Stromal cell of bone marrow (primary cell): Measurements from ENCODE around the gene GAGE12J.
"Not testable (repeated sequence)": the region's sequence is repeated elsewhere in the genome, so short reads cannot be mapped to it uniquely, and the experiment has no call there.

ENCODE experiments used
- DNase-seq: peaks from one replicate; pipeline ENCODE4 v3.0.0-alpha.2; 2012; ENCODE audit warnings: low read depth

GAGE12J gene, protein sequence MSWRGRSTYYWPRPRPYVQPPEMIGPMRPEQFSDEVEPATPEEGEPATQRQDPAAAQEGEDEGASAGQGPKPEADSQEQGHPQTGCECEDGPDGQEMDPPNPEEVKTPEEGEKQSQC

DNA sequence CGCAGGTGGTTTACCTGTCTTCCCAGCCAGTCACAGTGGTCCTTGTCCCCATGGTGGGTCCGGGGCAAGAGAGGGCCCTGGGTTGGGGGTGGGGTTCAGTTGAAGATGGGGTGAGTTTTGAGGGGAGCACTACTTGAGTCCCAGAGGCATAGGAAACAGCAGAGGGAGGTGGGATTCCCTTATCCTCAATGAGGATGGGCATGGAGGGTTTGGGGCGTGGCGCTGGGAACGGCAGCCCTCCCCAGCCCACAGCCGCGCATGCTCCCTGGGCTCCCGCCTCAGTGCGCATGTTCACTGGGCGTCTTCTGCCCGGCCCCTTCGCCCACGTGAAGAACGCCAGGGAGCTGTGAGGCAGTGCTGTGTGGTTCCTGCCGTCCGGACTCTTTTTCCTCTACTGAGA is at the start of gene GAGE12J:
Gene GAGE12J (plus strand): TSS at position 301 of the 400 bp plus-strand sequence. CDS start 1,157 bp downstream, outside the sequence.
- DNase-seq = not testable (repeated sequence)

DNA sequence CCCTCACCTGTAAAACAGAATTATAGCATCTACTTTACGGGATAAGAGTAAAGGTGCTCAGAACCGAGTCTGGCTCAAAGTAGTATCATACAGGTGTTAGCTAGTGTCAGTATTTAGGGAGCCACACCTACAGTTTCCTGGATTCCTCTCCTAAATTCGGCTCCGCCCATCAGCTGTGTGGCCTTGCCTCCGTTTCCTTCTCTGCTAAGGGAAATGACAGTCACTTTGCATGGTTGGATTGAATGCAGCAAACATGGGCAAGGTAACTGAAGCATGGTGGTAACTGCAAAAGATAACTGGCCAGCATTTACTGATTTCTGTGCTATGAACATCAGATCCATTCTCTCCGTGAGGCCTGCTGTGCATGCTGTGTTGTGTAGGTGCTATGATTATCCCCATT is 49.4 kb upstream of the GAGE12J start:
- DNase-seq = no peak

DNA sequence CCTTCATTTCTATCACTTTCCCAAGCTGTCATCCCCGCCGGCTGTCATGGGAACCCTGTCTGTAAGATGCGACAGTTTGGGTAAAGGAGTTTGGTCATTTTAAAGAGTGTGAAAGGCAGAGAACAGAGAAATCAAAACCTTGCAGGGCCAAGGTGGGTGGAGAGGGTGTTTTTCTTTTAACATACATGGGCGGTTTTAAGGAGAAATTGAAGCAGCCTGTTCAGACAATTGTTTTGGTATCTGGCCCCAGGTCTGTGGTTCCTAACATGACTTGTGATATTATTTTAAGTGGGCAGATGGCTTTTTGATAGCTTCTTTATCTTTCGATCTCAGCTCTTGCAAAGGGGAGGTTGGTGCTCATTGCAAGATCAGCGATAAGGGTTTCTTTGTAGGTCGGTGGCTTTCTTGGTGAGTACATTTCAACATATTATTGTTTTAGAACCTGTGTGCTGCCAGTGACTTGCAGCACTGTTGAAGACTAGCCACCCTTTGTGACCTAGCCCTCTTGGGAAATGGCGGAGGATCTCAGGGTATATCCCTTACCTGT is 48.6 kb upstream of the GAGE12J start:
- no peak for DNase-seq

DNA sequence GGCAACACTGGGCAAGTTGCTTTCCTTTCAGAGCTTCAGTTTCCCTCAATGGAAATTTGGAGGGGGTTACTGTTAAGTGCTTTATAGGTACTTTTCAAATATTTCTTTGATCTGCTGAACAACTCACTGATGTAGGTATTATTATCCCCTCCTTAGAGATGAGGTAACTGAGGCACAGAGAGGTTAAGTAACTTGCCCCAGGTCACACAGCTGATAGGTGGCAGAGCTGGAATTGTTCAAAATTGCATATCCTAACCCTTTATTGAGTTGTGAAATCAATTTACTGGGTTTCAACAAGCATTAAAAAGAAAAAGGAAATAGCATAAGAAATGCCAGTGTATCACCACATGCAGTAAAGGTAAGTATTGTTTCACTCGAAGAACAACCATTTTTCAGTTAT is 45.6 kb upstream of the GAGE12J start:
- no peak for DNase-seq

DNA sequence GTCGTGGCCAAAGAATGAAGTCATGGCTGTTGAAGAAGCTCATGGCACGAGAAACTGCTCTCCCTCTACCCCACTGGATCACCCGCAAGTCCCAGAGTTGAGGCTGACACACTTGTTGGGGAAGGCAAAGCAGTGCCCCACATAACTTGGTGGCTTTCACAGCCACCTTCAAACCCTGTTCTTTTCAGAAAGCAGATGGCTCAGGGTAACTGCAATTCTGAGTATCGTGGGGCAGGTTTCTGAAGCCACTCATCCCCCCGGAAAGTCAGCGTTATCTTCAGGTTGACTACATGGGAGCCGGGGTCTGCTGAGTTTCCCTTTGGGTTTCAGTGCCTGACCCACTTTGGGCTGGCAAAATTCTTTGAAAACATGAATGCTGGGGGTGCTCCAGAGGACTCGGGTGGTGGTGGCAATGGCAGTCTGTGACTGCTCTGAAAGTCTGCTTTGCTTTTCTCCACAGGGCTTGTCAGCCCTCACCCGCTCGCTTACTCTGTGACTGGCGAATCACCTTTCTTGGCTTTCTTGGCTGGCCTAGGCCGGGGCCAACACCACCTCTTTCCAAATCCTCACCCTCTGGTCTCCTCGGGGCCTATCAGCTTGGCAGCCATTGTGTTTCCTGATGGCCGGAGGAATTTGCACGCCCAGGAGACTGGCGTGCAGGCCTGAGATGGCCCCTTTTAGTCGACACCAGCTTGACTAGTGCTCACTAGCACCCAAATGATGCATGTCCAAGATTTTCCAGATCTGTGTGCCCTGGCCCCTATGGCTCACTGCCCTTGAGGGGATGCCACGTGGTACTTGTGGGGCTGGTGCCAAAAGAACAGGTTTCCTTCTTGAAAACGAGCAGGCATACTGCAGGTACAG is 44.9 kb upstream of the GAGE12J start:
- no peak for DNase-seq

DNA sequence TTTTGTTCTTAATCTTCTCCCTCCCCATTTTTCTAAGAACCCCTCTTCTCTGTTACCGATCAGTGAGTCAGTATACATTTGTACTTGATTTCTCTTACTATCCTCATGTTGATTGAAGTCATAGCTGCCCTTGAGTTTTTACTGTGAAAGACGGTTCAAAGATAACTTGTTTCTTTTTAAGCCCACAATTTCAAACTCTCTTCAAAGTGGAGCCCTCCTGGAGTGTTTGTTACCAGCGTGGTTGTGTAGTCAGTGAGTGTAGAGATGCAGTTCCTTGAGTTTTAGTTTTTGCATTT is 44.4 kb upstream of the GAGE12J start:
- no peak for DNase-seq

DNA sequence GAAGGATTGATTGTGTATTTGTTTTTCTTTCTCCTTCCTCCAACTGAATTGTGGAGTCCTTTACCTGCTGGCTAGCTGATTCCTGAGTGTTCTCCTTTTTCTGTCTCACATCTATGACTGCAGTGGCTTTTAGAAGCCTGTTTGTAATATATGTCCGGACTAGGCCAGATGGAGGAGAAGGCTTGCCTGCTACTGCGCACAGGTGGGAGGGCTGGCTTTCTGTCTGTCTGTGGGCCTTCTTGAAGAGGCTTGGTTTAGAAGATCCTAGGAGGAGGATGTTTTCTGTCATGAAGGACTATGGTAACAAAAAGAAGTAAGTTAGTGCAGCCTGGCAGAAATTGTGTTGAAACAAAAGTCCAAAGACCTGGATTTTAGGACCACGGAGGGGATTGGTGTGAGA is 43.8 kb upstream of the GAGE12J start:
- no peak for DNase-seq

DNA sequence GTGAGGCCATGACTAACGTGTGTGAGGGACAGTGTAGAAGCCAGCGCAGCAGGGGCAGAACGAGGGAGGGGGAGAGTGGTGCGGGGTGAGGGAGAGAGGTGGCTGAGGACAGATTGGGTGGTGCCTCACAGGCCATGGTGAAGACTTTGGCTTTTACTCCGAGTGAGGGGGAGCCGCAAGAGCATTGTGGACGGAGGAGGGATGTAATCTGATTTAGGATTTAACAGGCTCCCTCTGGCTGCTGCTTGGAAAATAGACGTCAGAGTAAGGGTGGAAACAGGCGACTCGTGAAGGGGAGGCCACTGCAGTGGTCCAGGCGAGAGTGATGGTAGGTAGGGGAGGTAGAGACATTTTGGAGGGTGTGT is 39.2 kb upstream of the GAGE12J start:
- DNase-seq = peak; percentile 9

DNA sequence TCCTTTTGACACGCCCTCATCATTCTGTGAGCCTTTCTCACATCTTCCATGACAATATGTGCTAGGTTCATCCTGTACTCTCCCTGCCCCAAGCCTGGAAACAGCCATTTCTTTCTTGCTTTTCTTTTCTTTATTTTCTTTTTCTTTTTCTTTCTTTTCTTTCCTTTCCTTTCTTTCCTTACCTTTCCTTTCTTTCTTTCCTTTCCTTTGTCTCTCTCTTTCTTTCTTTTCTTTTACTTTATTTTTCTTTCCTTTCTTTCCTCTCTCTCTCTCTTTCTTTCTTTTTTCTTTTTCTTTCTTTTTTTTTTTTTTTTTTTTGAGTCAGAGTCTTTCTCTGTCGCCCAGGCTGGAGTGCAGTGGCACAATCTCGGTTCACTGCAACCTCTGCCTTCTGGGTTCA is 37.6 kb upstream of the GAGE12J start:
- DNase-seq = no peak

DNA sequence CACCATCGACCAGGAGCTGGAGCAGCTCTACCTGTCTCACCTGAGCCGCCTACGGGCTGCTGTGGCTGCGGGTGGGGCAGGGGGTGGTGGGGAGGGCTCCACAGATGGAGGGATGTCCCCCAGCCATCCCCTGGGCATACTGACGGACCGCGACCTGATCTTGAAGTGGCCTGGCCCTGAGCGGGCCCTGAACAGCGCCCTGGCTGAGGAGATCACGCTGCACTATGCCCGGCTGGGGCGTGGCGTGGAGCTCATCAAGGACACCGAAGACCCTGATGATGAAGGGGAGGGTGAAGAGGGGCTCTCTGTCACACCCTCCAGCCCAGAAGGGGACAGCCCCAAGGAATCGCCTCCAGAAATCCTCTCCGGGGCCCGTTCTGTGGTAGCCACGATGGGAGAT is 35.7 kb upstream of the GAGE12J start:
- no peak for DNase-seq

DNA sequence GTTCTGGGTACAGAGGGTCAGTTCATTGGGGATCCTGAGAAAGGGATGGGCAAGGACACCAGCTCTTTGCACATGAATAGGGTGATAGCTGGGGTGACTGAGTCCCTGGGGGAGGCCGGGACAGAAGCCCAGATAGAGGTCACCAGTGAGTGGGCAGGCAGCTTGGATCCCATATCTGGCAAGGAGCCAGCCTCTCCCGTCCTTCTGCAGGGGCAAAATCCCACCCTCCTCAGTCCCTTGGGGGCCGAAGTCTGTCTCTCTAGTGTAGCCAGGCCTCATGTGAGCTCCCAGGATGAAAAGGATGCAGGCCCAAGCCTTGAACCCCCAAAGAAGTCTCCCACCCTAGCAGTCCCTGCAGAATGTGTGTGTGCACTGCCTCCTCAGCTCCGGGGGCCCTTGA is 35.3 kb upstream of the GAGE12J start:
- DNase-seq = no peak

DNA sequence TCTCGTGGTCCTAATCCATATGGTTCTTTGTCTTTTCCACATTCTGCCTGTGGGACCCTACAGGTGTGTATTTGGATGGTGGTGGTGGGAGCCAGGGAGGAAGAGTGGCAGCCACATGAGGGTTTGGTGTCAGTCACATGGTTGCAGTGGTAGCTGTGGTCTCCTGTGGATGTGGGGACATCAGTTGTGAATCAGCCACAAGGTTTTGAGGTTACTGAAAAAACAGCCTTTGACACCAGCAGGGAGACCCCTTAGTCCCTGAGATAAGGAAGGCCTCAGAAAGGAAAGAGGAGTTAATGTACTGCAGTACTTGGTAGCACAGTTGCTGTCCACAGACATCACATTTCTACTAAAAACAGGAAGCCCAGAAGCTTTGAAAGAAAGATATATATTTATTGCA is 34.2 kb upstream of the GAGE12J start:
- DNase-seq = no peak

DNA sequence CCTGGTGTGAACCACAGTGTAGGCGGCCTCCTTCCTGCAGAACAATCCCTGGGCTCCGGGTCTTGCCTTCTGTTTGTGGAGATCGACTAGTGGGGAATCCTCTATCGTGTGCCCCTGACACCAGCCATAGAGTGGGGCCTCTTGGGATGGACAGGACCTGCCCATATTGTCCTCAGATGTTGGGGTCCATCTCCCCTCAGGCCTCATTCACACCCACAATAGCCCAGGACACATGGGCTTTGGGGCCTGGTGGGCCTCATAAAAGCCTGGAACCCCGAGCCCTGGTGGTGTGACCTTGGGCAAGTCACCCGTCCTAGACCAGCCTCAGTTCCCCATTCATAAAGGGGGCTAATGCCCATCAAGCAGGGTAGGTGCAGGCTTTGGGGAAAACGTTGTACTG is 31.6 kb upstream of the GAGE12J start:
- DNase-seq = no peak

DNA sequence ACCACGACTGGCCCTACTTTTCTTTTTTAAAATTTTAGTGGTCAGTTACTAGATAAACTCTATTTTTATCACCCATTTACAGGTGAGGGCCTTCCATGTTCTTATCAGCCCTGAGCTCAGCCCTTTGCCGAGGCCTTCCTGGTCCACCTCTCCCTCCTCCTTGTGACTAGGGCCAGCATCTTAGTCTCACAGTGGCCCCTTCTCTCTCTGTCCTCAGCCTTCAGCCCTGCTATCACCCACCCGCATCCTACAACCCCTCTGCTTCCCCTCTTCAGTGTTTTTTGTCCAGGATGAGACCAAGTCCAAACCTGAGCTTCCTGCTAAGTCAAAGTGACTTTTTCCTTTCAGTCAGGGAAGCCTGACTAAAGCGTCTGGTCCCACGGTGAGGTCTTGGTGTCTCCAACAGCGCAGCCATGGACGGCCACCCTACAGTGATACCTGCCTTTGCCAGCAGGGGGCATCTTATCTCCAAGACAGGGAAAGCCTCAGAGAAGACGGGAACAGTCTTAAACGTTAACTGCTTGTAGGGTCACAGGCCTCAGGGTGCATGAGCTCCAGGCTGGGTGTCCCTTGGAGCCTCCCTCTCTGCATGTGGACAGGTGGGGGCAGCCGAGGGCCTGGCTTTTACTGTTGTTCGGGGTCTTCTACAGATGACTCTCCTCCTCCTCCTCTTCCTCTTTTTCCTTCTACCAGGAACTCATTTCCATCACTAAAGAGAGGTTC is 30.1 kb upstream of the GAGE12J start:
- DNase-seq = no peak

DNA sequence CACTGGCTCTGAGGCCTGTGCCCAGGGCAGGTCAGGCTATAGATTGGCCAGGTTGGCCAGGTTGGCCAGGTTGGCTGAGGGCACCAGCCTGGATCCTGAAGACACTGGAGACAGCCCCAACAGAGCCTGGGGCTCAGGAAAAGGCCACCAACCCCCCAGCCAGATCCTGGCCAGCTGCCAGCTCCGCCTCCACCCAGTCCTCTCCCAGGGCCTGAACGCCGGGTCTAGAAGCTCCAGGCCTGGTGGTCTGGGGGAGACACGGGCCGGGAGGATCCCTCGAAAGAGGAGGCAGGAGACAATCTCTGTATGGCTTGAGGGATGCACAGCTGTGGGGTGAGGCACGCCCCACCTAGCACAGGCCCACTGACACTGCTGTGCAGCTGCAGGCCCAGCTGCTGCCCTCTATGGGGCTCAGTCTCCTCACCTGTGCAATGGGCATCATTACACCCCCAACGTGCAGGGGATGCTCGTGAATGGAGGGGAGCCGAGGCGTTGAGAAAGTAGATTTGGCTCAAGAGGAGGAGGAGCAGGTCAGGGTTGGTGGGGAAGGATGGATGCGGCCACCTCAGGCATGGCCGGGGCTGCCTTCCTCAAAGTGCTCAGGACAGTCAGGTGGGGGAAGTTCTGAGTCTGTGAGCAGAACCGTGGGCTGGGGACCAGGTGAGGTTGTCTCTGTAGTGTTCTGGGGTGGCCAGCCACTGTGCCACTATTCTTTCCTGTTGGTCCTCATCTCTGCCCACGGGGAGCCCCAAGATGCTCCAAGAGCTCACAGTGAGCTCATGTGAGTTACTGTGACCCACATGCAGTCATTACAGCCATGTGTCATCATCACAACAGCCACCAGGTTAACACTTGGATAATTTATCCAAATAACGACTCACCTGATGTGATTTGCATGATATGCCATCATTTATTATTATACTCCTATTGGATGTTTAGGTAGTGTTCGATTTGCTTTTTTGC is 29.2 kb upstream of the GAGE12J start:
- no peak for DNase-seq

DNA sequence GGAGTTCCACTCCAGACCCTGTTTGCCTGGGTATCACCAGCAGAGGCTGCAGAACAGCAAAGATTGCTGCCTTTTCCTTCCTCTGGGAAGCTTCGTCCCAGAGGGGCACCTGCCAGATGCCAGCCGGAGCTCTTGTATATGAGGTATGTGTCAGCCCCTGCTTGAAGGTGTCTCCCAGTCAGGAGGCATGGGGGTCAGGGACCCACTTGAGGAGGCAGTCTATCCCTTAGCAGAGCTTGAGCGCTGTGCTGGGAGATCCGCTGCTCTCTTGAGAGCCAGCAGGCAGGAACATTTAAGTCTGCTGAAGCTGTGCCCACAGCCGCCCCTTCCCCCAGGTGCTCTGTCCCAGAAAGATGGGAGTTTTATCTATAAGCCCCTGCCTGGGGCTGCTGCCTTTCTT is 22.5 kb upstream of the GAGE12J start:
- not testable (repeated sequence) for DNase-seq

DNA sequence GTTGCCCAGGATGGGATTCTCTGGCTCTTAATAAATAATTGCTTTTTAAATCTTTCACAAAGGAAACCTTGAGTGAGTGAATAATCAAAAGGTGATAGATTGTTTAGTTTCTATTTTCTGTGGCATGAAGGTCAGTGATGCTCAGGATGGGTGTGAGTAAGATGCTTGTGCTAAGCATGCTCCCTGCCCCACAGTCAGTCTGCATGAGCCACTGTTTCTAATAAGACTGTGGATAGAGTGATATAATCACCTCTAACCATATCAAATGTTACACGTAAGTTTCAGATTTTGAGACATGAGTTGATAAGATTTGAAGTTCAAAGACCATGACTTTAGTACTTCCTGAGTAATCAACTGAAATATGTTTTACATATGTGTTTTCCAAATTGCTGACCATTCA is 21.1 kb upstream of the GAGE12J start:
- no peak for DNase-seq

DNA sequence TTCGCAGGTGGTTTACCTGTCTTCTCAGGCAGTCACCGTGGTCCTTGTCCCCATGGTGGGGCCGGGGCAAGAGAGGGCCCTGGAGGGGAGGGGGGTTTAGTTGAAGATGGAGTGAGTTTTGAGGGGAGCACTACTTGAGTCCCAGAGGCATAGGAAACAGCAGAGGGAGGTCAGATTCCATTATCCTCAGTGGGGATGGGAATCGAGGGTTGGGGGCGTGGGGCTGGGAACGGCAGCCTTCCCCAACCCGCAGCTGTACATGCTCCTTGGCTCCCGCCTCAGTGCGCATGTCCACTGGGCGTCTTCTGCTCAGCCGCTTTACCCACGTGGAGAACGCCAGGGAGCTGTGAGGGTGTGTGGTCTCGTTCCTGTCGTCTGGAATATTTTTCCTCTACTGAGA is 18.5 kb upstream of the GAGE12J start, which contains the start of gene GAGE10:
Gene GAGE10 (plus strand): TSS at position 301 of the 400 bp plus-strand sequence. CDS start 1,214 bp downstream, outside the sequence.
- DNase-seq = no peak

DNA sequence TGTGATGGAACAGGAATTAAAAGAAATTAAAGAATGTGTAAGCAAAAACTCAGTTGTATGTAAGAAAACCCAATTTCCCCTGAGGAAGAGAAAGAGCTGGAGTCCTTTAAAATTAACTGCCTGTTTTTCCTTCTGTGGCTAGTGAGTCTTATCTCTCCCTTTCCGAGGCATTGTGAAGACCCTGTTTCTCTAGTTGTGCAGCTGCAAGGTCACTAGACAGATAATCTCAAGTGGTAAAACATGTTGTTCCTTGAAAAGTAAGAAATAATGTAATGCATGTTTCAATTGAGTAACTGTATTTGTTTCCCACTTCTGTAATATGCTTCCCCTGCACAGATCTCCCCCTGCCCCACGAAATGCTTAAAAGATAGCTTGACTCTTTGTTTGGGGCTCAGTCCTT is 14.1 kb upstream of the GAGE12J start:
- DNase-seq = not testable (repeated sequence)

DNA sequence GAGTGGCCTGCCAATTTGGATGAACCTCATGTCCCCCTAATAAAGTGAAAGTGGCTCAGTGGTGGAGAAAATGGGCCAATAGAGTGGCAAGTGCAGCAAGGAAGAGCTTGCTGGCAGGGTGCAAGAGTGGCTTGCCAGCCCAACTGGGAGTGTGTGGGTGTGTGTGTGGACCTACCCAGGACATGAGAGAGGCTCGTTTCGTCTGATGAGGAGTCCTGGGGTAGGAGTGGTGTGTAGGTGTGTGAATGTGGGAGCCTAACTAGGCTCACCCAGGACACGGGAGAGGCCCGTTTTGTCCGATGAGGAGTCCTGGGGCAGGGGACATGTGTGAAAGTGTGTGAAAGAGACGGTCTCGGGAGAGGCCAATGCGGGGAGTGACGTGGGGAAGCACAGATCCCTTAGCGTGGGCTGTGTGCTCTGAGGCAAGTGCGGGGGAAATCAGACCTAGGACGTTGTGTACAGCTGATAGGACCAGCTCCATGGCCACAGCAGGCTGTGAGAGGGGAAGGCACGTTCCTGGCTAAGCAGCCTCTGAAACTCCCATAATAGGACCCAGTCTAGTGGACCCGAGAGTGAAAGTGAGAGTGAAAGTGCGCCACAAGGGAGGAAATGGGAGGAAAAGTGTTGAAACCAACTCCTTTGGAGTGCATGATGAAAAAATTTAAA is 13.1 kb upstream of the GAGE12J start:
- DNase-seq = no peak

DNA sequence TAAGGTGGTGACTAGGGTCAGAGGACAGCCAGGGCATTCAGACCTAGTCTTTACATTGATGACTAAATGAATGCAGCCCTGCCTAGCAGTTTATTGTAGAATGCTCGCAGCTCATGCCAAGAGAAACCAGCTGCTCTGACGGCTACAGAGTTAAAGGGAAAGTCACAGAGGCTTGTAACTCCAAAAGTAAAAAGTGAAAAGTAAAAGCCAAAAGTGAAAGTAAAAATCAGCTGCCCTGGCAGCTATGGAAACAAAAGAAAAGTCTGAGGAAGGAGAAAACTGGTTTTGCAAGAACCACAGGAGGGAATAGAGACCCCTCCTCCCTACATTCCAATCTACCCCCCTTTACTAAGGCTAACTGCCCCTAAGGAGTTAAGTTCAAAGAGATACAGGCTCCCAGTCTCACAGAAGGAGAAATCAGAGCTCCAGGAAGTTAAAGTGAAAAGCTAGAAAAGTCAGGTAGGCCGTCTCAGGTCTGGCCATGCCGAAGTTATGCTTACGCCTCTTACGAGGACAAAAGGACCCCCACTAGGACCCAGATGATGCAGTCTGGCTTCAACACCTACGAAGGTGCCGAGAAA is 12.3 kb upstream of the GAGE12J start:
- DNase-seq = no peak
